ENCODE results near the gene IP6K2.

DNA sequence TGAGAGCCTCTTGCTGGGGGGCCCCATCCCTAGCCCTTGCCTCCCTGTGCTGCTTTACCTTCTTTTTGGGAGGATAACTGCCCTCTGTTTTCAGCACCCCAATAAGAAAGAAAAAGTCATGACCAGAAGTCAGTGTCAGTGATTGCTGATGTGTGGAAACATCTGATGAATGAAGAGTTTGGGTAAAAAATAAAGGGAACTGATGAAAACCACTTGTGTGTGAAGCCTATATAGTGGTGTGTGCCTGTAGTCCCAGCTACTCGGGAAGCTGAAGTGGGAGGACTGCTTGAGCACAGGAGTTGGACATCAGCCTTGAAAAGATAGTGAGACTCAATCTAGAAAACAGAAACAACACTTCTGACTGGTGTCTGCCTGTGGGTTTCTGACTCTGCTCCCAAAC lies 44.5 kb downstream of the IP6K2 start:
- no peak for TF ChIP-seq TEAD4 (IDR thresholded peaks at IDR 0.05)
- TF ChIP-seq, protein P1, sequence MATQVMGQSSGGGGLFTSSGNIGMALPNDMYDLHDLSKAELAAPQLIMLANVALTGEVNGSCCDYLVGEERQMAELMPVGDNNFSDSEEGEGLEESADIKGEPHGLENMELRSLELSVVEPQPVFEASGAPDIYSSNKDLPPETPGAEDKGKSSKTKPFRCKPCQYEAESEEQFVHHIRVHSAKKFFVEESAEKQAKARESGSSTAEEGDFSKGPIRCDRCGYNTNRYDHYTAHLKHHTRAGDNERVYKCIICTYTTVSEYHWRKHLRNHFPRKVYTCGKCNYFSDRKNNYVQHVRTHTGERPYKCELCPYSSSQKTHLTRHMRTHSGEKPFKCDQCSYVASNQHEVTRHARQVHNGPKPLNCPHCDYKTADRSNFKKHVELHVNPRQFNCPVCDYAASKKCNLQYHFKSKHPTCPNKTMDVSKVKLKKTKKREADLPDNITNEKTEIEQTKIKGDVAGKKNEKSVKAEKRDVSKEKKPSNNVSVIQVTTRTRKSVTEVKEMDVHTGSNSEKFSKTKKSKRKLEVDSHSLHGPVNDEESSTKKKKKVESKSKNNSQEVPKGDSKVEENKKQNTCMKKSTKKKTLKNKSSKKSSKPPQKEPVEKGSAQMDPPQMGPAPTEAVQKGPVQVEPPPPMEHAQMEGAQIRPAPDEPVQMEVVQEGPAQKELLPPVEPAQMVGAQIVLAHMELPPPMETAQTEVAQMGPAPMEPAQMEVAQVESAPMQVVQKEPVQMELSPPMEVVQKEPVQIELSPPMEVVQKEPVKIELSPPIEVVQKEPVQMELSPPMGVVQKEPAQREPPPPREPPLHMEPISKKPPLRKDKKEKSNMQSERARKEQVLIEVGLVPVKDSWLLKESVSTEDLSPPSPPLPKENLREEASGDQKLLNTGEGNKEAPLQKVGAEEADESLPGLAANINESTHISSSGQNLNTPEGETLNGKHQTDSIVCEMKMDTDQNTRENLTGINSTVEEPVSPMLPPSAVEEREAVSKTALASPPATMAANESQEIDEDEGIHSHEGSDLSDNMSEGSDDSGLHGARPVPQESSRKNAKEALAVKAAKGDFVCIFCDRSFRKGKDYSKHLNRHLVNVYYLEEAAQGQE (IDR thresholded peaks at IDR 0.05; ENCODE audit: low read depth), result no peak
- no peak for TF ChIP-seq RAD21 (IDR thresholded peaks at IDR 0.05; ENCODE audit: low read depth)
- no peak for TF ChIP-seq FOXM1 (IDR thresholded peaks at IDR 0.05; ENCODE audit: borderline replicate concordance, low read depth)
- no peak for TF ChIP-seq TAF1 (IDR thresholded peaks at IDR 0.05; ENCODE audit: low read depth)
- TF ChIP-seq, protein P2, sequence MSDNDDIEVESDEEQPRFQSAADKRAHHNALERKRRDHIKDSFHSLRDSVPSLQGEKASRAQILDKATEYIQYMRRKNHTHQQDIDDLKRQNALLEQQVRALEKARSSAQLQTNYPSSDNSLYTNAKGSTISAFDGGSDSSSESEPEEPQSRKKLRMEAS (IDR thresholded peaks at IDR 0.05), result no peak
- TF ChIP-seq CEBPB (IDR thresholded peaks at IDR 0.05), result no peak
- TF ChIP-seq EGR1 (IDR thresholded peaks at IDR 0.05), result no peak
- no peak for TF ChIP-seq CREB1 (IDR thresholded peaks at IDR 0.05; ENCODE audit: low read depth)
- TF ChIP-seq EP300 (IDR thresholded peaks at IDR 0.05; ENCODE audit: borderline replicate concordance), result no peak
- no peak for TF ChIP-seq YY1 (IDR thresholded peaks at IDR 0.05; ENCODE audit: low read depth)
- TF ChIP-seq TCF12 (IDR thresholded peaks at IDR 0.05; ENCODE audit: low read depth), result no peak
- TF ChIP-seq NFIC (IDR thresholded peaks at IDR 0.05), result no peak
- TF ChIP-seq, protein P3, sequence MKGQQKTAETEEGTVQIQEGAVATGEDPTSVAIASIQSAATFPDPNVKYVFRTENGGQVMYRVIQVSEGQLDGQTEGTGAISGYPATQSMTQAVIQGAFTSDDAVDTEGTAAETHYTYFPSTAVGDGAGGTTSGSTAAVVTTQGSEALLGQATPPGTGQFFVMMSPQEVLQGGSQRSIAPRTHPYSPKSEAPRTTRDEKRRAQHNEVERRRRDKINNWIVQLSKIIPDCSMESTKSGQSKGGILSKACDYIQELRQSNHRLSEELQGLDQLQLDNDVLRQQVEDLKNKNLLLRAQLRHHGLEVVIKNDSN (IDR thresholded peaks at IDR 0.05), result no peak
